Smooth muscle cell (in vitro differentiated cells): ENCODE measurements around the gene KCNIP4. TPM values are rescaled to one million over a fixed set of nuclear protein-coding genes. Genes with fewer than 3 reads are reported as not detected.

Experiments used
- DNase-seq: peaks from one replicate; lab custom pipeline; 2025; ENCODE audit not compliant: unreplicated experiment; lab: John Stamatoyannopoulos, UW
- H2AFZ ChIP-seq: fragments of 200-600 bp; sonication (generic); 2 replicates; pipeline ENCODE4 v1.6.0; 2016; ENCODE audit warnings: antibody characterized with exemption, low read depth, mild to moderate bottlenecking
- H3F3A ChIP-seq: fragments of 200-600 bp; sonication (generic); 2 replicates; pipeline ENCODE4 v1.6.0; 2017; ENCODE audit warnings: antibody characterized with exemption, low read depth
- H3K27ac ChIP-seq: fragments of 200-600 bp; sonication (generic); 2 replicates; pipeline ENCODE4 v1.5.1; 2016; ENCODE audit warnings: low read depth, mild to moderate bottlenecking
- H3K27me3 ChIP-seq: fragments of 200-600 bp; sonication (generic); 2 replicates; pipeline ENCODE4 v1.6.1; 2016; ENCODE audit warnings: low read depth, mild to moderate bottlenecking
- H3K36me3 ChIP-seq: fragments of 200-600 bp; sonication (generic); 2 replicates; pipeline ENCODE4 v1.5.1; 2016; ENCODE audit warnings: low read depth
- H3K4me1 ChIP-seq: fragments of 200-600 bp; sonication (generic); 2 replicates; pipeline ENCODE4 v1.5.1; 2016; ENCODE audit warnings: low read depth
- H3K4me2 ChIP-seq: fragments of 200-600 bp; sonication (generic); 2 replicates; pipeline ENCODE4 v1.6.0; 2016; ENCODE audit warnings: mild to moderate bottlenecking
- H3K4me3 ChIP-seq: fragments of 200-600 bp; sonication (generic); 2 replicates; pipeline ENCODE4 v1.5.1; 2016; ENCODE audit warnings: mild to moderate bottlenecking
- H3K79me2 ChIP-seq: fragments of 200-600 bp; sonication (generic); 2 replicates; pipeline ENCODE4 v1.6.0; 2016; ENCODE audit warnings: low read depth, mild to moderate bottlenecking
- H3K9ac ChIP-seq: fragments of 200-600 bp; sonication (generic); 2 replicates; pipeline ENCODE4 v1.6.0; 2016; ENCODE audit warnings: low read depth
- H3K9me3 ChIP-seq: fragments of 200-600 bp; sonication (generic); replicated peaks from 2 replicates; pipeline ENCODE4 v1.5.1; 2016; ENCODE audit warnings: low read depth
- H4K20me1 ChIP-seq: fragments of 200-600 bp; sonication (generic); 2 replicates; pipeline ENCODE4 v1.6.0; 2016; ENCODE audit warnings: low read depth
- CTCF ChIP-seq: fragments of 200-600 bp; sonication (generic); IDR thresholded peaks from 2 replicates; pipeline ENCODE4 v1.5.1; 2017; ENCODE audit warnings: borderline replicate concordance, mild to moderate bottlenecking, antibody characterized with exemption; ENCODE audit not compliant: insufficient read depth, poor library complexity, severe bottlenecking
- WGBS: methylation state at CpG from one replicate; pipeline ENCODE4 v1.1.7; 2016; ENCODE audit warnings: low lambda C conversion rate; 5-methylcytosine and 5-hydroxymethylcytosine counted together
- polyA plus RNA-seq: library from polyadenylated mRNA; unstranded; fragments of >200 nt; fragmentation: Nextera tagmentation; extraction: Ambion mirVana; gene quantifications from 2 replicates; pipeline ENCODE4 v1.2.1, GENCODE V29; 2016
- total RNA-seq: library from RNA; depleted of rRNA; stranded (reverse); fragments of >200 nt; gene quantifications from 2 replicates; pipeline ENCODE4 v1.2.3, GENCODE V29; 2014

Gene KCNIP4
- total and polyA plus RNA-seq, 2 experiments from 2014 or later, result 0.07 TPM; not detected in 1

- Histone ChIP-seq H3K4me2 (peak overlapping the region; percentile 82), H2AFZ (peak overlapping the region; percentile 86), H3K4me3 (peak overlapping the region; percentile 34), H3K4me1 (peaks cover 6% of the 10 kb centered on the region), H3K9ac (no peak overlapping the region), H3F3A (peaks cover 6% of the 10 kb centered on the region), H3K9me3 (no peaks in the 10 kb centered on the region), H4K20me1 (no peaks in the 10 kb centered on the region), H3K27me3 (no peaks in the 10 kb centered on the region), H3K27ac (no peak overlapping the region), H3K79me2 (no peaks in the 10 kb centered on the region), H3K36me3 (no peaks in the 10 kb centered on the region)
- 11% methylated on average over 10 of the region's 10 CpGs for WGBS
- no peak for TF ChIP-seq CTCF
- peak; percentile 2 for DNase-seq
These were observed 251.0 kb downstream of the KCNIP4 start for GRCh38 chr4:21697583-21697982.

GRCh38 chr4:21695141-21695540 is 253.4 kb downstream of the KCNIP4 start:
- H3K27ac ChIP-seq, result no peak overlapping the region
- peaks cover 6% of the 10 kb centered on the region for H3K4me1 ChIP-seq
- H3K27me3 ChIP-seq, result no peaks in the 10 kb centered on the region
- H3K36me3 ChIP-seq, result no peaks in the 10 kb centered on the region
- H3K79me2 ChIP-seq, result no peaks in the 10 kb centered on the region
- no peaks in the 10 kb centered on the region for H3K9me3 ChIP-seq
- H2AFZ ChIP-seq, result no peak overlapping the region
- no peak overlapping the region for H3K4me2 ChIP-seq
- no peak for DNase-seq
- H3K4me3 ChIP-seq, result no peak overlapping the region
- no peak for TF ChIP-seq CTCF
- H4K20me1 ChIP-seq, result no peaks in the 10 kb centered on the region
- WGBS, result 51% methylated on average over 4 of the region's 4 CpGs
- no peak overlapping the region for H3K9ac ChIP-seq
- H3F3A ChIP-seq, result peaks cover 6% of the 10 kb centered on the region

GRCh38 chr4:21692241-21692640 is 256.3 kb downstream of the KCNIP4 start:
- no peak overlapping the region for H3K4me2 ChIP-seq
- H3K27me3 ChIP-seq, result no peaks in the 10 kb centered on the region
- no peaks in the 10 kb centered on the region for H3K36me3 ChIP-seq
- no peak for TF ChIP-seq CTCF
- no peaks in the 10 kb centered on the region for H4K20me1 ChIP-seq
- DNase-seq, result no peak
- no peak overlapping the region for H3K4me3 ChIP-seq
- H3K79me2 ChIP-seq, result no peaks in the 10 kb centered on the region
- no peak overlapping the region for H3K9ac ChIP-seq
- 28% methylated on average over 1 of the region's 1 CpG for WGBS
- H3F3A ChIP-seq, result no peaks in the 10 kb centered on the region
- H2AFZ ChIP-seq, result peak overlapping the region; percentile 36
- H3K9me3 ChIP-seq, result no peaks in the 10 kb centered on the region
- no peak overlapping the region for H3K27ac ChIP-seq
- H3K4me1 ChIP-seq, result peaks cover 7% of the 10 kb centered on the region

GRCh38 chr4:21688596-21689265 is 259.8 kb downstream of the KCNIP4 start:
- Histone ChIP-seq H3K4me2 (peak overlapping the region; percentile 31), H3F3A (no peaks in the 10 kb centered on the region), H3K27me3 (no peaks in the 10 kb centered on the region), H3K79me2 (no peaks in the 10 kb centered on the region), H3K9ac (no peak overlapping the region), H3K36me3 (no peaks in the 10 kb centered on the region), H3K4me3 (no peak overlapping the region), H4K20me1 (no peaks in the 10 kb centered on the region), H3K9me3 (no peaks in the 10 kb centered on the region), H3K27ac (no peak overlapping the region), H2AFZ (no peak overlapping the region), H3K4me1 (peaks cover 7% of the 10 kb centered on the region)
- WGBS, result 38% methylated on average over 3 of the region's 3 CpGs
- no peak for DNase-seq
- no peak for TF ChIP-seq CTCF
